RWPE1 (cell line): Measurements from ENCODE around the gene PAPOLG.

Experiments
- CTCF ChIA-PET: fragments of 350-600 bp; sonication (Branson Sonifier 250); formaldehyde crosslinking; extraction: SDS; loops from one replicate; lab custom pipeline; 2021; lab: Yijun Ruan, JAX
- POLR2A ChIA-PET: fragments of 400-600 bp; formaldehyde crosslinking; extraction: SDS; loops from one replicate; lab custom pipeline; 2020; ENCODE audit warnings: antibody characterized with exemption; ENCODE audit not compliant: low non-redundant PET; lab: Yijun Ruan, JAX
- DNase-seq: peaks from one replicate; pipeline ENCODE4 v3.0.0; 2012; ENCODE audit warnings: low spot score
- H3K27ac ChIP-seq: fragments of 450-650 bp; 2 replicates; pipeline ENCODE4 v1.5.1; 2017
- CTCF ChIP-seq: fragments of 450-650 bp; conservative IDR thresholded peaks from 2 replicates; pipeline ENCODE4 v1.5.1; 2017; ENCODE audit warnings: low read depth, mild to moderate bottlenecking

Gene PAPOLG

GRCh38 chr2:60779426-60779825 lies 23.4 kb downstream of the PAPOLG start:
- no peak overlapping the region for H3K27ac ChIP-seq
- CTCF ChIA-PET: interaction anchor here (0.7 kb wide), 1 partner anchor 219 kb away, joined by 3 read pairs; no protein-coding TSS in a partner anchor
- POLR2A ChIA-PET: no interaction called here
- TF ChIP-seq CTCF: no peak
- DNase-seq: no peak

GRCh38 chr2:60780721-60781120 lies 24.7 kb downstream of the PAPOLG start:
- ChIA-PET POLR2A (no interaction called here), CTCF (no interaction called here)
- no peak for DNase-seq
- TF ChIP-seq CTCF: no peak
- no peak overlapping the region for H3K27ac ChIP-seq

GRCh38 chr2:60793169-60793568 lies 37.1 kb downstream of the PAPOLG start:
- TF ChIP-seq CTCF: no peak
- ChIA-PET POLR2A (interaction anchor here (0.5 to 0.7 kb wide), 2 partner anchors 85 to 179 kb away, joined by 6 to 18 read pairs; no protein-coding TSS in a partner anchor), CTCF (interaction anchor here (0.6 to 1.1 kb wide), 3 partner anchors 10 to 1527 kb away, joined by 4 to 10 read pairs (median 5); no protein-coding TSS in a partner anchor)

GRCh38 chr2:60794271-60794863 lies 38.3 kb downstream of the PAPOLG start:
- peak; percentile 36 for DNase-seq
- TF ChIP-seq CTCF: peak; percentile 56
- POLR2A ChIA-PET: no interaction called here
- no peak overlapping the region for H3K27ac ChIP-seq
- CTCF ChIA-PET: interaction anchor here (1.1 kb wide), 2 partner anchors 10 to 11 kb away, joined by 4 read pairs; no protein-coding TSS in a partner anchor

More at GRCh38 chr2:60793169-60793568, 37.1 kb downstream of the PAPOLG start:
- H3K27ac ChIP-seq: no peak overlapping the region
- no peak for DNase-seq

- no peak for DNase-seq
- no peak overlapping the region for H3K27ac ChIP-seq
- CTCF ChIA-PET: interaction anchor here (0.7 to 1.6 kb wide), 2 partner anchors 202 to 213 kb away, joined by 3 to 6 read pairs; no protein-coding TSS in a partner anchor
- POLR2A ChIA-PET: no interaction called here
- no peak for TF ChIP-seq CTCF
Measured at GRCh38 chr2:60796573-60797509, 40.8 kb downstream of the PAPOLG start.

- CTCF ChIA-PET: interaction anchor here (1.1 kb wide), 1 partner anchor 10 kb away, joined by 4 read pairs; no protein-coding TSS in a partner anchor
- H3K27ac ChIP-seq: no peak overlapping the region
- TF ChIP-seq CTCF: no peak
- DNase-seq: no peak
- POLR2A ChIA-PET: interaction anchor here (0.6 kb wide), 1 partner anchor 26 kb away, joined by 5 read pairs; no protein-coding TSS in a partner anchor
Measured at GRCh38 chr2:60804473-60804872, 48.4 kb downstream of the PAPOLG start.
